ENCODE results near the gene PLAAT5. TPM values are rescaled to one million over a fixed set of nuclear protein-coding genes. Genes with fewer than 3 reads are reported as not detected.

Gene PLAAT5
- total RNA-seq, 1 experiment from 2014 or later: 8.5 TPM

- H3K27me3 Mint-ChIP-seq (ENCODE audit: low read depth): no peaks in the 10 kb centered on the region
- no peak overlapping the region for H3K56ac ChIP-seq (ENCODE audit: insufficient read length, low read depth, low read length)
- H2AK5ac ChIP-seq (ENCODE audit: insufficient read length, low read length): no peak overlapping the region
- H4K8ac ChIP-seq (replicated peaks; ENCODE audit: insufficient read length, low read depth, low read length): no peak overlapping the region
- H3K4me1 ChIP-seq (ENCODE audit: insufficient read depth, low read length): no peaks in the 10 kb centered on the region
- no peak overlapping the region for H2BK120ac ChIP-seq (ENCODE audit: low read depth, low read length, poor library complexity, severe bottlenecking)
- H3K79me2 ChIP-seq (ENCODE audit: insufficient read depth, low read length): no peaks in the 10 kb centered on the region
- H3K79me1 ChIP-seq (ENCODE audit: insufficient read depth, low read depth, low read length, poor library complexity, severe bottlenecking): no peaks in the 10 kb centered on the region
- no peaks in the 10 kb centered on the region for H3K23me2 ChIP-seq (ENCODE audit: insufficient read length, low read depth, low read length, poor library complexity, severe bottlenecking)
- H3K18ac ChIP-seq (ENCODE audit: insufficient read length, low read depth, low read length): no peak overlapping the region
- no peaks in the 10 kb centered on the region for H3K9me3 ChIP-seq (ENCODE audit: control insufficient read depth, low read depth, low read length)
- H3K27ac Mint-ChIP-seq: no peak overlapping the region
- no peak overlapping the region for H3K14ac ChIP-seq (ENCODE audit: insufficient read depth, low read length)
- no peak overlapping the region for H3K4me2 ChIP-seq (ENCODE audit: insufficient read depth, insufficient read length, low read length)
- no peak overlapping the region for H3K4me3 Mint-ChIP-seq
- H3T11ph ChIP-seq (ENCODE audit: low read length): no peak overlapping the region
- H3K9me3 Mint-ChIP-seq: peaks cover 6 to 9% of the 10 kb centered on the region in 2 experiments
- no CpG with 5 or more reads among the region's 3 CpGs for WGBS (ENCODE audit: extremely low coverage, insufficient read length, low lambda C conversion rate)
- H3K36me3 Mint-ChIP-seq (ENCODE audit: insufficient read depth in 1 of 3, low read depth in 3 of 3): peaks cover 0 to 24% (median 9%) of the 10 kb centered on the region in 3 experiments; a peak in 3 of 7 replicates
- no peak overlapping the region for H2BK5ac ChIP-seq (ENCODE audit: insufficient read length, low read length)
- H3K23ac ChIP-seq (ENCODE audit: insufficient read length, low read depth, low read length): no peak overlapping the region
- DNase-seq: no peak
- no peak overlapping the region for H3K9ac ChIP-seq (ENCODE audit: extremely low read depth, insufficient read length, low read length)
- H3K4ac ChIP-seq (ENCODE audit: low read depth, low read length): no peak overlapping the region
- H2BK15ac ChIP-seq (ENCODE audit: low read depth, low read length): no peak overlapping the region
- H3K4me1 Mint-ChIP-seq: peaks cover 0 to 5% of the 10 kb centered on the region in 2 experiments; a peak in 2 of 4 replicates
- H2BK20ac ChIP-seq (ENCODE audit: low read depth, low read length, poor library complexity, severe bottlenecking): no peak overlapping the region
- TF ChIP-seq, protein P1, sequence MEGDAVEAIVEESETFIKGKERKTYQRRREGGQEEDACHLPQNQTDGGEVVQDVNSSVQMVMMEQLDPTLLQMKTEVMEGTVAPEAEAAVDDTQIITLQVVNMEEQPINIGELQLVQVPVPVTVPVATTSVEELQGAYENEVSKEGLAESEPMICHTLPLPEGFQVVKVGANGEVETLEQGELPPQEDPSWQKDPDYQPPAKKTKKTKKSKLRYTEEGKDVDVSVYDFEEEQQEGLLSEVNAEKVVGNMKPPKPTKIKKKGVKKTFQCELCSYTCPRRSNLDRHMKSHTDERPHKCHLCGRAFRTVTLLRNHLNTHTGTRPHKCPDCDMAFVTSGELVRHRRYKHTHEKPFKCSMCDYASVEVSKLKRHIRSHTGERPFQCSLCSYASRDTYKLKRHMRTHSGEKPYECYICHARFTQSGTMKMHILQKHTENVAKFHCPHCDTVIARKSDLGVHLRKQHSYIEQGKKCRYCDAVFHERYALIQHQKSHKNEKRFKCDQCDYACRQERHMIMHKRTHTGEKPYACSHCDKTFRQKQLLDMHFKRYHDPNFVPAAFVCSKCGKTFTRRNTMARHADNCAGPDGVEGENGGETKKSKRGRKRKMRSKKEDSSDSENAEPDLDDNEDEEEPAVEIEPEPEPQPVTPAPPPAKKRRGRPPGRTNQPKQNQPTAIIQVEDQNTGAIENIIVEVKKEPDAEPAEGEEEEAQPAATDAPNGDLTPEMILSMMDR (conservative IDR thresholded peaks at IDR 0.05): no peak
- no peak overlapping the region for H4K91ac ChIP-seq (ENCODE audit: insufficient read length, low read depth, low read length)
- H4K20me1 ChIP-seq (ENCODE audit: control insufficient read depth, insufficient read depth, insufficient read length): no peaks in the 10 kb centered on the region
- H4K5ac ChIP-seq (ENCODE audit: insufficient read length, low read depth, low read length): no peak overlapping the region
- no peak overlapping the region for H2BK12ac ChIP-seq (ENCODE audit: insufficient read length, low read depth, low read length)
- H3K27me3 ChIP-seq (ENCODE audit: insufficient read depth, low read length): no peaks in the 10 kb centered on the region
- H2AFZ ChIP-seq (ENCODE audit: low read length): no peak overlapping the region
- no peak overlapping the region for H3K27ac ChIP-seq (ENCODE audit: insufficient read length, low read depth, low read length)
Observed at GRCh38 chr11:63470311-63470710, 20.7 kb downstream of the PLAAT5 start.
